PC-3 (cell line): Measurements from ENCODE around the gene CXCL13.

Experiments
- CTCF ChIP-seq: fragments of 300-600 bp; sonication (generic); conservative IDR thresholded peaks from 2 replicates; pipeline ENCODE4 v1.5.1; 2017; ENCODE audit warnings: antibody characterized with exemption, low read depth, mild to moderate bottlenecking, low read length
- EZH2 ChIP-seq: fragments of 300-600 bp; sonication (generic); IDR thresholded peaks from one replicate; pipeline ENCODE4 v1.6.1; 2017; ENCODE audit warnings: antibody characterized with exemption, mild to moderate bottlenecking, low read length; ENCODE audit not compliant: unreplicated experiment
- EZH2phosphoT487 ChIP-seq: fragments of 300-600 bp; sonication (generic); IDR thresholded peaks from 2 replicates; pipeline ENCODE4 v1.6.1; 2018; ENCODE audit warnings: mild to moderate bottlenecking, antibody characterized with exemption, low read length, borderline replicate concordance

- TF ChIP-seq CTCF, result no peak
- TF ChIP-seq EZH2, result no peak
- no peak for TF ChIP-seq EZH2phosphoT487
Observed at GRCh38 chr4:77576351-77576750, 29.3 kb upstream of the CXCL13 start.
